Activated CD8-positive, alpha-beta memory T cell treated with anti-CD3 and anti-CD28 coated beads, Interleukin-2, amount 10 ng/mL, durations not matched to agents 7 days and 5 days (primary cell): Measurements from ENCODE around the gene TMEM45B. TPM values are rescaled to one million over a fixed set of nuclear protein-coding genes. Genes with fewer than 3 reads are reported as not detected.
A peak's percentile ranks its signal among the peaks of the same experiment; 100 is the strongest.
"Not testable (repeated sequence)": the region's sequence is repeated elsewhere in the genome, so short reads cannot be mapped to it uniquely, and the experiment has no call there.

Experiments used
- ATAC-seq: fragments of 150-1000 bp; cut with Tn5 transposase; one replicate; pipeline ENCODE4 v1.10.0; 2021; ENCODE audit warnings: moderate library complexity
- CTCF ChIA-PET: fragments of 350-600 bp; sonication (Branson Sonifier 250); formaldehyde crosslinking; loops from one replicate; lab custom pipeline; 2021; ENCODE audit warnings: antibody characterized with exemption; lab: Charles Lee
- DNase-seq: peaks from one replicate; pipeline ENCODE4 v3.0.0-alpha.2; 2020
- H3K27ac Mint-ChIP-seq: one replicate; pipeline ENCODE4 v1.8.0; 2021; ENCODE audit warnings: mild to moderate bottlenecking, mixed read lengths
- H3K27me3 Mint-ChIP-seq: one replicate; pipeline ENCODE4 v1.8.0; 2021; ENCODE audit warnings: mixed read lengths
- H3K36me3 Mint-ChIP-seq: one replicate; pipeline ENCODE4 v1.8.0; 2021; ENCODE audit warnings: mild to moderate bottlenecking, mixed read lengths
- H3K4me1 Mint-ChIP-seq: one replicate; pipeline ENCODE4 v1.8.0; 2021; ENCODE audit warnings: mixed read lengths
- H3K4me3 Mint-ChIP-seq: one replicate; pipeline ENCODE4 v1.8.0; 2021; ENCODE audit warnings: mild to moderate bottlenecking, moderate library complexity, mixed read lengths
- H3K9me3 Mint-ChIP-seq: one replicate; pipeline ENCODE4 v1.8.0; 2022; ENCODE audit warnings: low read depth, mixed read lengths
- total RNA-seq, 2 experiments: library from RNA; stranded (reverse); gene quantifications; one replicate each; pipeline ENCODE4 v1.2.3, GENCODE V29; 2021

Gene TMEM45B
- total RNA-seq, 2 experiments from 2014 or later: 0.18 TPM; not detected in 1

- ATAC-seq, H3K4me3 Mint-ChIP-seq, H3K9me3 Mint-ChIP-seq, DNase-seq, H3K27ac Mint-ChIP-seq, H3K4me1 Mint-ChIP-seq, CTCF ChIA-PET, H3K27me3 Mint-ChIP-seq: not testable (repeated sequence)
- peaks cover 54% of the 10 kb centered on the region for H3K36me3 Mint-ChIP-seq
Observed at GRCh38 chr11:129868626-129869025, 53.0 kb downstream of the TMEM45B start.

- CTCF ChIA-PET: no interaction called here
- DNase-seq: no peak
- no peak overlapping the region for H3K4me3 Mint-ChIP-seq
- no peaks in the 10 kb centered on the region for H3K9me3 Mint-ChIP-seq
- no peak overlapping the region for H3K27ac Mint-ChIP-seq
- H3K4me1 Mint-ChIP-seq: no peaks in the 10 kb centered on the region
- no peak for ATAC-seq
- peaks cover 54% of the 10 kb centered on the region for H3K36me3 Mint-ChIP-seq
- H3K27me3 Mint-ChIP-seq: no peaks in the 10 kb centered on the region
Observed at GRCh38 chr11:129871914-129872313, 56.3 kb downstream of the TMEM45B start.

- no peaks in the 10 kb centered on the region for H3K27me3 Mint-ChIP-seq
- no peak overlapping the region for H3K4me3 Mint-ChIP-seq
- H3K27ac Mint-ChIP-seq: no peak overlapping the region
- ATAC-seq: no peak
- H3K36me3 Mint-ChIP-seq: peaks cover 50% of the 10 kb centered on the region
- CTCF ChIA-PET: interaction anchor here (4.9 kb wide), 1 partner anchor 252 kb away, joined by 22 read pairs; no protein-coding TSS in a partner anchor
- DNase-seq: no peak
- no peaks in the 10 kb centered on the region for H3K4me1 Mint-ChIP-seq
- H3K9me3 Mint-ChIP-seq: no peaks in the 10 kb centered on the region
Observed at GRCh38 chr11:129880311-129880710, 64.7 kb downstream of the TMEM45B start.

- Mint-ChIP-seq H3K27me3 (no peaks in the 10 kb centered on the region), H3K4me1 (no peaks in the 10 kb centered on the region), H3K9me3 (no peaks in the 10 kb centered on the region), H3K4me3 (no peak overlapping the region), H3K36me3 (peaks cover 52% of the 10 kb centered on the region), H3K27ac (no peak overlapping the region)
- CTCF ChIA-PET: interaction anchor here (1.2 to 4.9 kb wide), 4 partner anchors 9 to 251 kb away, joined by 3 to 22 read pairs (median 4); no protein-coding TSS in a partner anchor
- ATAC-seq (peak; percentile 51), DNase-seq (peak; percentile 57)
Observed at GRCh38 chr11:129881570-129882170, 66.0 kb downstream of the TMEM45B start.

- CTCF ChIA-PET: no interaction called here
- Mint-ChIP-seq H3K27me3 (no peaks in the 10 kb centered on the region), H3K27ac (no peak overlapping the region), H3K4me3 (no peak overlapping the region), H3K36me3 (peaks cover 59% of the 10 kb centered on the region), H3K4me1 (peaks cover 15% of the 10 kb centered on the region), H3K9me3 (no peaks in the 10 kb centered on the region)
- no peak for DNase-seq
- no peak for ATAC-seq
Observed at GRCh38 chr11:129884581-129884980, 68.9 kb downstream of the TMEM45B start.

GRCh38 chr11:129885381-129885780 lies 69.7 kb downstream of the TMEM45B start:
- no peak overlapping the region for H3K27ac Mint-ChIP-seq
- peaks cover 59% of the 10 kb centered on the region for H3K36me3 Mint-ChIP-seq
- H3K27me3 Mint-ChIP-seq: no peaks in the 10 kb centered on the region
- no peak overlapping the region for H3K4me3 Mint-ChIP-seq
- H3K4me1 Mint-ChIP-seq: peaks cover 17% of the 10 kb centered on the region
- DNase-seq: no peak
- CTCF ChIA-PET: no interaction called here
- H3K9me3 Mint-ChIP-seq: no peaks in the 10 kb centered on the region
- ATAC-seq: no peak

- Mint-ChIP-seq H3K27ac (peak overlapping the region; percentile 79), H3K36me3 (peaks cover 53% of the 10 kb centered on the region), H3K9me3 (no peaks in the 10 kb centered on the region), H3K4me3 (no peak overlapping the region), H3K27me3 (no peaks in the 10 kb centered on the region), H3K4me1 (peaks cover 28% of the 10 kb centered on the region)
- DNase-seq (peak; percentile 55), ATAC-seq (peak; percentile 82)
- CTCF ChIA-PET: interaction anchor here (1.0 kb wide), 1 partner anchor 41 kb away, joined by 3 read pairs; no protein-coding TSS in a partner anchor
Observed at GRCh38 chr11:129888451-129888850, 72.8 kb downstream of the TMEM45B start.

- Mint-ChIP-seq H3K9me3 (no peaks in the 10 kb centered on the region), H3K27me3 (peaks cover 6% of the 10 kb centered on the region), H3K4me1 (peaks cover 33% of the 10 kb centered on the region), H3K36me3 (peaks cover 25% of the 10 kb centered on the region), H3K4me3 (peak overlapping the region; percentile 83), H3K27ac (peak overlapping the region; percentile 85)
- ATAC-seq: peak; percentile 13
- CTCF ChIA-PET: interaction anchor here (1.0 to 2.5 kb wide), 2 partner anchors 13 to 238 kb away, joined by 4 to 11 read pairs; no protein-coding TSS in a partner anchor
- DNase-seq: no peak
Observed at GRCh38 chr11:129894278-129895125, 78.9 kb downstream of the TMEM45B start.

- peaks cover 20% of the 10 kb centered on the region for H3K36me3 Mint-ChIP-seq
Observed at GRCh38 chr11:129895126-129896041, 79.7 kb downstream of the TMEM45B start, which contains the start of gene NFRKB. Gene NFRKB (minus strand): TSS chr11:129895578. CDS start chr11:129892849, 2,729 bp downstream.

GRCh38 chr11:129896062-129896461 lies 80.4 kb downstream of the TMEM45B start:
- peak overlapping the region; percentile 71 for H3K27ac Mint-ChIP-seq
- peaks cover 20% of the 10 kb centered on the region for H3K36me3 Mint-ChIP-seq
- H3K27me3 Mint-ChIP-seq: peaks cover 6% of the 10 kb centered on the region
- DNase-seq (no peak), ATAC-seq (no peak)
- H3K4me1 Mint-ChIP-seq: peaks cover 29% of the 10 kb centered on the region
- H3K4me3 Mint-ChIP-seq: peak overlapping the region; percentile 83
- no peaks in the 10 kb centered on the region for H3K9me3 Mint-ChIP-seq
- CTCF ChIA-PET: interaction anchor here (0.9 to 2.5 kb wide), 4 partner anchors 20 to 236 kb away, joined by 3 to 11 read pairs (median 3); no protein-coding TSS in a partner anchor

More at GRCh38 chr11:129895126-129896041, 79.7 kb downstream of the TMEM45B start, which contains the start of gene NFRKB:
- Mint-ChIP-seq H3K9me3 (no peaks in the 10 kb centered on the region), H3K27ac (peak within 1 kb of the TSS; percentile 85), H3K4me1 (peaks cover 29% of the 10 kb centered on the region), H3K27me3 (peaks cover 6% of the 10 kb centered on the region), H3K4me3 (peak within 1 kb of the TSS; percentile 83)
- CTCF ChIA-PET: interaction anchor here (0.9 to 2.5 kb wide), 5 partner anchors 14 to 237 kb away, joined by 3 to 11 read pairs (median 3); no protein-coding TSS in a partner anchor
- ATAC-seq: peak; percentile 99
- peak; percentile 88 for DNase-seq

GRCh38 chr11:129905402-129905801 lies 89.8 kb downstream of the TMEM45B start:
- Mint-ChIP-seq H3K27ac (no peak overlapping the region), H3K9me3 (no peaks in the 10 kb centered on the region)

More at GRCh38 chr11:129905402-129905801, 89.8 kb downstream of the TMEM45B start:
- ATAC-seq: no peak
- Mint-ChIP-seq H3K4me1 (no peaks in the 10 kb centered on the region), H3K36me3 (peaks cover 6% of the 10 kb centered on the region), H3K27me3 (no peaks in the 10 kb centered on the region), H3K4me3 (no peak overlapping the region)
- DNase-seq: no peak
- CTCF ChIA-PET: interaction anchor here (0.7 kb wide), 1 partner anchor 1369 kb away, joined by 3 read pairs; no protein-coding TSS in a partner anchor
